SK-N-SH treated with all-trans-retinoic acid at 6 μM for 48 hours (cell line): Measurements from ENCODE around the gene STEAP3.

Experiments
- ATAC-seq: fragments of 200-7000 bp; cut with Tn5 transposase; 3 replicates; pipeline ENCODE4 v1.9.1; 2020; ENCODE audit warnings: mild to moderate bottlenecking, moderate library complexity
- ARNTL ChIP-seq: fragments of 450-650 bp; formaldehyde crosslinking; IDR thresholded peaks from 2 replicates; pipeline ENCODE4 v1.5.0; 2020; ENCODE audit warnings: low read depth, mild to moderate bottlenecking, moderate library complexity, borderline replicate concordance
- BACH2 ChIP-seq: fragments of 250-450 bp; sonication (Bioruptor Pico); IDR thresholded peaks from 2 replicates; pipeline ENCODE4 v1.9.0; 2021; ENCODE audit warnings: mild to moderate bottlenecking, borderline replicate concordance
- CSDC2 ChIP-seq: fragments of 250-450 bp; sonication (Bioruptor Pico); IDR thresholded peaks from 2 replicates; pipeline ENCODE4 v1.5.0; 2020; ENCODE audit warnings: mild to moderate bottlenecking, moderate library complexity
- ESRRG ChIP-seq: fragments of 250-450 bp; sonication (Bioruptor Pico); IDR thresholded peaks from 2 replicates; pipeline ENCODE4 v1.6.1; 2021; ENCODE audit warnings: mild to moderate bottlenecking
- GLIS3 ChIP-seq: fragments of 250-450 bp; sonication (Bioruptor Pico); IDR thresholded peaks from 2 replicates; pipeline ENCODE4 v1.5.0; 2020; ENCODE audit warnings: mild to moderate bottlenecking, moderate library complexity
- ISL1 ChIP-seq: fragments of 250-450 bp; sonication (Bioruptor Pico); IDR thresholded peaks from 2 replicates; pipeline ENCODE4 v2.1.2; 2022; ENCODE audit warnings: mild to moderate bottlenecking, moderate library complexity
- OSR1 ChIP-seq: fragments of 250-450 bp; sonication (Bioruptor Pico); IDR thresholded peaks from 2 replicates; pipeline ENCODE4 v1.8.0; 2022; ENCODE audit warnings: moderate library complexity, mild to moderate bottlenecking, inconsistent platforms
- PPARA ChIP-seq: fragments of 250-450 bp; sonication (Bioruptor Pico); IDR thresholded peaks from 2 replicates; pipeline ENCODE4 v1.5.0; 2020; ENCODE audit warnings: mild to moderate bottlenecking, borderline replicate concordance
- RARB ChIP-seq: fragments of 250-450 bp; sonication (Bioruptor Pico); IDR thresholded peaks from 2 replicates; pipeline ENCODE4 v1.8.0; 2021; ENCODE audit warnings: mild to moderate bottlenecking, moderate library complexity
- TCF4 ChIP-seq: fragments of 250-450 bp; sonication (Bioruptor Pico); IDR thresholded peaks from 2 replicates; pipeline ENCODE4 v1.8.0; 2021; ENCODE audit warnings: mild to moderate bottlenecking, moderate library complexity, borderline replicate concordance
- TOX ChIP-seq: fragments of 250-450 bp; sonication (Bioruptor Pico); IDR thresholded peaks from 2 replicates; pipeline ENCODE4 v1.8.0; 2021; ENCODE audit warnings: mild to moderate bottlenecking, moderate library complexity, borderline replicate concordance
- ZC3H10 ChIP-seq: fragments of 250-450 bp; sonication (Bioruptor Pico); IDR thresholded peaks from 2 replicates; pipeline ENCODE4 v1.5.1; 2021; ENCODE audit warnings: mild to moderate bottlenecking, moderate library complexity
- ZFP3 ChIP-seq: fragments of 250-450 bp; sonication (Bioruptor Pico); IDR thresholded peaks from 2 replicates; pipeline ENCODE4 v1.5.0; 2020; ENCODE audit warnings: mild to moderate bottlenecking, moderate library complexity
- ZFP30 ChIP-seq: fragments of 450-650 bp; formaldehyde crosslinking; IDR thresholded peaks from 2 replicates; pipeline ENCODE4 v1.5.0; 2022; ENCODE audit warnings: mild to moderate bottlenecking, moderate library complexity
- ZNF70 ChIP-seq: fragments of 450-650 bp; formaldehyde crosslinking; IDR thresholded peaks from 2 replicates; pipeline ENCODE4 v1.5.0; 2020; ENCODE audit warnings: mild to moderate bottlenecking, moderate library complexity
- ZNF8 ChIP-seq: fragments of 450-650 bp; formaldehyde crosslinking; IDR thresholded peaks from 2 replicates; pipeline ENCODE4 v1.5.0; 2020; ENCODE audit warnings: mild to moderate bottlenecking, moderate library complexity
- TF ChIP-seq, protein P1 (sequence below): fragments of 250-450 bp; sonication (Bioruptor Pico); IDR thresholded peaks from 2 replicates; pipeline ENCODE4 v1.8.0; 2021; ENCODE audit warnings: low read depth, mild to moderate bottlenecking, moderate library complexity, borderline replicate concordance
- TF ChIP-seq, protein P2 (sequence below): fragments of 250-450 bp; sonication (Bioruptor Pico); IDR thresholded peaks from 2 replicates; pipeline ENCODE4 v1.8.0; 2020; ENCODE audit warnings: mild to moderate bottlenecking, moderate library complexity, borderline replicate concordance
- TF ChIP-seq, protein P3 (sequence below): fragments of 250-450 bp; sonication (Bioruptor Pico); IDR thresholded peaks from 2 replicates; pipeline ENCODE4 v1.5.0; 2020; ENCODE audit warnings: mild to moderate bottlenecking, moderate library complexity
- TF ChIP-seq, protein P4 (sequence below): fragments of 250-450 bp; sonication (Bioruptor Pico); IDR thresholded peaks from 2 replicates; pipeline ENCODE4 v1.5.1; 2020; ENCODE audit warnings: low read depth, mild to moderate bottlenecking, moderate library complexity

The STEAP3 gene

DNA sequence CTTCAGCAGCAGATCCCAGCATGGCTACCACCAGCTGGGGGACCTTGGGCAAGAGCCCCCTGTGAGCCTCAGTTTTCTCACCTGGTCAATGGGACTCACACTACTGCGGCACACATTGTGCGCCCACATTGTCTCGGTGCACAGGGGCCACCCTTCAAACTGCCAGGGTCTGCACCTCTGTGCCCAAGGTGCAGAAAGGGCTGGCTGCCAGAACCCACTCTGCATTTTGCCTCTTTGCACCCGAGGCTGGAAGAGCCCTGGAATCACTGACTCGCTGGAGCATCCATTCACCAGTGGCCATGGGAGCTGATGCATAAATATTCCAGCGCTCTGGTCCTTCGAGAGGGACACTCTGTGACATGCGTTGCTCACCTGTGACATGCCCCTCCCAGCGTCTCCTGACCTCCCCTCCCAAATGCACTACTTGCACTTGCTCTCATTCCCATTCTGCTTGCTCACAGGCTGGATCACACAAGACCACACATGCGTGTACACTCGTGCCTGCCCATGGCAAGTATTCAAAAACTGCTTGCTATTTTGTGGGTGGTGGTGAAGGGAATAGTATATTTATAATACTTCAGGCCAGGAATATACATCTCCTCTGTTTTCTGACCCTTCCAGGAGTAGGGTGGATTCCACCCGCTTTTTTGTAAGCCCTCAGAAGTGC, 46.3 kb upstream of the STEAP3 start:
- TF ChIP-seq, protein P1, sequence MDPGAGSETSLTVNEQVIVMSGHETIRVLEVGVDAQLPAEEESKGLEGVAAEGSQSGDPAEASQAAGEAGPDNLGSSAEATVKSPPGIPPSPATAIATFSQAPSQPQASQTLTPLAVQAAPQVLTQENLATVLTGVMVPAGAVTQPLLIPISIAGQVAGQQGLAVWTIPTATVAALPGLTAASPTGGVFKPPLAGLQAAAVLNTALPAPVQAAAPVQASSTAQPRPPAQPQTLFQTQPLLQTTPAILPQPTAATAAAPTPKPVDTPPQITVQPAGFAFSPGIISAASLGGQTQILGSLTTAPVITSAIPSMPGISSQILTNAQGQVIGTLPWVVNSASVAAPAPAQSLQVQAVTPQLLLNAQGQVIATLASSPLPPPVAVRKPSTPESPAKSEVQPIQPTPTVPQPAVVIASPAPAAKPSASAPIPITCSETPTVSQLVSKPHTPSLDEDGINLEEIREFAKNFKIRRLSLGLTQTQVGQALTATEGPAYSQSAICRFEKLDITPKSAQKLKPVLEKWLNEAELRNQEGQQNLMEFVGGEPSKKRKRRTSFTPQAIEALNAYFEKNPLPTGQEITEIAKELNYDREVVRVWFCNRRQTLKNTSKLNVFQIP (CRISPR knock-in tag): no peak
- TF ChIP-seq GLIS3 (no peak), ESRRG (CRISPR knock-in tag) (no peak), ZNF70 (no peak), TOX (CRISPR knock-in tag) (no peak), ISL1 (CRISPR knock-in tag) (no peak), OSR1 (CRISPR knock-in tag) (no peak)
- TF ChIP-seq, protein P2, sequence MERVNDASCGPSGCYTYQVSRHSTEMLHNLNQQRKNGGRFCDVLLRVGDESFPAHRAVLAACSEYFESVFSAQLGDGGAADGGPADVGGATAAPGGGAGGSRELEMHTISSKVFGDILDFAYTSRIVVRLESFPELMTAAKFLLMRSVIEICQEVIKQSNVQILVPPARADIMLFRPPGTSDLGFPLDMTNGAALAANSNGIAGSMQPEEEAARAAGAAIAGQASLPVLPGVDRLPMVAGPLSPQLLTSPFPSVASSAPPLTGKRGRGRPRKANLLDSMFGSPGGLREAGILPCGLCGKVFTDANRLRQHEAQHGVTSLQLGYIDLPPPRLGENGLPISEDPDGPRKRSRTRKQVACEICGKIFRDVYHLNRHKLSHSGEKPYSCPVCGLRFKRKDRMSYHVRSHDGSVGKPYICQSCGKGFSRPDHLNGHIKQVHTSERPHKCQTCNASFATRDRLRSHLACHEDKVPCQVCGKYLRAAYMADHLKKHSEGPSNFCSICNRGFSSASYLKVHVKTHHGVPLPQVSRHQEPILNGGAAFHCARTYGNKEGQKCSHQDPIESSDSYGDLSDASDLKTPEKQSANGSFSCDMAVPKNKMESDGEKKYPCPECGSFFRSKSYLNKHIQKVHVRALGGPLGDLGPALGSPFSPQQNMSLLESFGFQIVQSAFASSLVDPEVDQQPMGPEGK: no peak
- no peak for ATAC-seq

DNA sequence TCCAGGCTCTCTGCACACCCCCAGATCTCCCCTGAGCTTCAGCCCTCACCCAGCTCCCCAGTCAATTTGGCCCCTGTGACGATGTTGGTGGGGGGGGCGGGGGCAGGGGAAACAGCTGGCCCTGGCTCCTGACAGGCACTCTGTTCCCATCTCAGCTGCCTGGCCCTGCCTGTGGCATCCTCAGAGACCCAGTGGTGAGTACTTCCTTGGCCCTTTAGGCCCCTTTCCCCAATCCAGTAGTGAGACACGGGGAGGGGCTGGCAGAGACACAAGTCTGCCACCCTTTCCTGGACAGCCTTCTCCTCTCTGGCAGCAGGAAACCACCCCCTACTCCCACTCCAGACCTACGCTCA, 45.8 kb upstream of the STEAP3 start:
- no peak for ATAC-seq
- TF ChIP-seq PPARA (CRISPR knock-in tag) (no peak), ZFP3 (no peak), CSDC2 (no peak), ISL1 (CRISPR knock-in tag) (no peak)
- TF ChIP-seq, protein P3, sequence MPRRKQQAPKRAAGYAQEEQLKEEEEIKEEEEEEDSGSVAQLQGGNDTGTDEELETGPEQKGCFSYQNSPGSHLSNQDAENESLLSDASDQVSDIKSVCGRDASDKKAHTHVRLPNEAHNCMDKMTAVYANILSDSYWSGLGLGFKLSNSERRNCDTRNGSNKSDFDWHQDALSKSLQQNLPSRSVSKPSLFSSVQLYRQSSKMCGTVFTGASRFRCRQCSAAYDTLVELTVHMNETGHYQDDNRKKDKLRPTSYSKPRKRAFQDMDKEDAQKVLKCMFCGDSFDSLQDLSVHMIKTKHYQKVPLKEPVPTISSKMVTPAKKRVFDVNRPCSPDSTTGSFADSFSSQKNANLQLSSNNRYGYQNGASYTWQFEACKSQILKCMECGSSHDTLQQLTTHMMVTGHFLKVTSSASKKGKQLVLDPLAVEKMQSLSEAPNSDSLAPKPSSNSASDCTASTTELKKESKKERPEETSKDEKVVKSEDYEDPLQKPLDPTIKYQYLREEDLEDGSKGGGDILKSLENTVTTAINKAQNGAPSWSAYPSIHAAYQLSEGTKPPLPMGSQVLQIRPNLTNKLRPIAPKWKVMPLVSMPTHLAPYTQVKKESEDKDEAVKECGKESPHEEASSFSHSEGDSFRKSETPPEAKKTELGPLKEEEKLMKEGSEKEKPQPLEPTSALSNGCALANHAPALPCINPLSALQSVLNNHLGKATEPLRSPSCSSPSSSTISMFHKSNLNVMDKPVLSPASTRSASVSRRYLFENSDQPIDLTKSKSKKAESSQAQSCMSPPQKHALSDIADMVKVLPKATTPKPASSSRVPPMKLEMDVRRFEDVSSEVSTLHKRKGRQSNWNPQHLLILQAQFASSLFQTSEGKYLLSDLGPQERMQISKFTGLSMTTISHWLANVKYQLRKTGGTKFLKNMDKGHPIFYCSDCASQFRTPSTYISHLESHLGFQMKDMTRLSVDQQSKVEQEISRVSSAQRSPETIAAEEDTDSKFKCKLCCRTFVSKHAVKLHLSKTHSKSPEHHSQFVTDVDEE: no peak
- TF ChIP-seq, all 23 proteins: peak for 0

GRCh38 chr2:119178776-119179175, 44.9 kb upstream of the STEAP3 start:
- TF ChIP-seq TCF4 (CRISPR knock-in tag) (no peak), BACH2 (CRISPR knock-in tag) (no peak), CSDC2 (no peak), GLIS3 (no peak), ISL1 (CRISPR knock-in tag) (no peak), RARB (CRISPR knock-in tag) (no peak)
- TF ChIP-seq, protein P4, sequence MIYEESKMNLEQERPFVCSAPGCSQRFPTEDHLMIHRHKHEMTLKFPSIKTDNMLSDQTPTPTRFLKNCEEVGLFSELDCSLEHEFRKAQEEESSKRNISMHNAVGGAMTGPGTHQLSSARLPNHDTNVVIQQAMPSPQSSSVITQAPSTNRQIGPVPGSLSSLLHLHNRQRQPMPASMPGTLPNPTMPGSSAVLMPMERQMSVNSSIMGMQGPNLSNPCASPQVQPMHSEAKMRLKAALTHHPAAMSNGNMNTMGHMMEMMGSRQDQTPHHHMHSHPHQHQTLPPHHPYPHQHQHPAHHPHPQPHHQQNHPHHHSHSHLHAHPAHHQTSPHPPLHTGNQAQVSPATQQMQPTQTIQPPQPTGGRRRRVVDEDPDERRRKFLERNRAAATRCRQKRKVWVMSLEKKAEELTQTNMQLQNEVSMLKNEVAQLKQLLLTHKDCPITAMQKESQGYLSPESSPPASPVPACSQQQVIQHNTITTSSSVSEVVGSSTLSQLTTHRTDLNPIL (CRISPR knock-in tag): no peak

GRCh38 chr2:119179202-119179601, 44.4 kb upstream of the STEAP3 start:
- peak; percentile 47; the same call in 2 of the 3 replicates for ATAC-seq
- TF ChIP-seq ZNF70 (no peak), BACH2 (CRISPR knock-in tag) (no peak), GLIS3 (no peak), OSR1 (CRISPR knock-in tag) (no peak), ZNF8 (CRISPR knock-in tag) (no peak), CSDC2 (no peak), ARNTL (no peak), ZFP30 (CRISPR knock-in tag) (no peak), ZC3H10 (CRISPR knock-in tag) (no peak)
- TF ChIP-seq, protein P1 (CRISPR knock-in tag): no peak
- TF ChIP-seq, protein P3: no peak
- TF ChIP-seq, all 23 proteins: peak for 0

More at GRCh38 chr2:119178776-119179175, 44.9 kb upstream of the STEAP3 start:
- ATAC-seq: no peak
